Posterior cingulate gyrus (tissue), 11 donors: ENCODE results near the gene TAF11L13.

Source experiments
- DNase-seq, 10 donors: peaks; one replicate each; pipeline versions ENCODE4 v3.0.0 to v3.0.0-alpha.2; 2020 to 2021; ENCODE audit warnings: mixed read lengths in 3 of 10
- intact Hi-C: fragments of 100-400 bp; cut with DNase I; formaldehyde crosslinking; loops from one replicate; pipeline ENCODE4 v1.15.1; 2023

Gene TAF11L13

DNA sequence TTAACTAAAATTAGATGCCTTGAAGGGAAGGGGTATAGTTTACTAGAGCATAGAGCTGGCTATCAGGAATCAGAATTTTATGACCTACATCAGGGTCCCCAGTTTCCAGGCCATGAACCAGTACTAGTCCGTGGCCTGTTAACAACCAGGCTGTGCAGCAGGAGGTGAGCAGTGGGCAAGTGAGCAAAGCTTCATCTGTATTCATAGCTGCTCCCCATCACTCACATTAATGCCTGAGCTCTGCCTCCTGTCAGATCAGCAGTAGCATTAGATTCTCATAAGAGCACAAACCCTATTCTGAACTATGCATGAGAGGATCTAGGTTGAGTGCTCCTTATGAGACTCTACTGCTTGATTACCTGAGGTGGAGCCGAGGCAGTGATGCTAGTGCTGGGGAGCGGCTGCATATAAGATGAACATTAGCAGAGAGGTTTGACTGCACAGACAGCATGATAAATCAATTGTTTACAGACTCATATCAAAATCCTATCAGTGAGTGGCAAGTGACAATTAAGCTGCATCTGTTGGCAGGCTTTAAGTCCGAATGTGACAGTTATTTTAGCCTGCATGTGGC lies 47.0 kb downstream of the TAF11L13 start:
- intact Hi-C loops, result no loop called here
- no peak for DNase-seq

DNA sequence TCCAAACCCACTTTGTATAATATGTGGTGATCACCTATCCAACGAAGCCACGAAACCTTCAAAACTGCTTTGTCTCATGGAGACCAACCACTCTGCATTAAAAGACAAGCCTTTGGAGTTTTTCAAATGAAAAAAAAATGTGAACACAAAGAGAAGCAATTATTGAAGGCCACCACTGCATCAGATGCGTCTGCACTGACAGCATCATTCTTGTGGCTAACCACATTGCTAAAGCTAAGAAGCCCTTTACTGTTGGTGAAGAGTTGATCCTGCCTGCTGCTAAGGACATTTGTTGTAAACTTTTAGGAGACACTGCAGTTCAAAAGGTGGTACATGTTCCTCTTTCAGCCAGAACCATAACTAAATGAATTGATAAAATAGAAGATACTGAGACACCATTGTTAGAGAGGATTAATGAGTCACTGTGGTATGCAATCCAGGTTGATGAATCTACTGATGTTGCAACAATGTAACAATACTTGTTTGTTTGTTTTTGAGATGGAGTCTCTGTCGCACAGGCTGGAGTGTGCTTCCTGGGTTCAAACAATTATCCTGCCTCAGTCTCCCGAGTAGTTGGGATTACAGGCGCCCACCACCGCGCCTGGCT lies 47.8 kb downstream of the TAF11L13 start:
- intact Hi-C loops, result no loop called here
- no peak for DNase-seq

DNA sequence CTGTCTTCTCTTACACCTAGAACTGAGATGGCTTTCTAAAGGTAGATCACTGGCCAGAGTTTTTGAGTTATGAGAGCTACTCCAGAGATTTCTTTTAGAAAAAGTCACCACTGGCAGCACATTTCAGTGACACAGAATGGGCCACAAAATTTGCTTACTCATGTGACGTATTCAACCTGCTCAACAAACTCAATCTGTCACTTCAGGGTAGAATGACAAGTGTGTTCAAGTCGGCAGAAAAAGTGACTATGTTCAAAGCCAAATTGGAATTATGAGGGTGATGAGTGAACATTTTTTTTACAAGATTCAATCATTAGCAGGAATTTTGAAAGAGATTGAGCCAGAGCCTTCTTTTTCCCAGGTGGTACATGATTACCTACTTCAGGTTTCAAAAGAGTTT lies 48.8 kb downstream of the TAF11L13 start:
- no peak for DNase-seq
- intact Hi-C loops, result no loop called here
